ENCODE data around the gene C2orf78.

C2orf78 gene

GRCh38 chr2:73841912-73842738, 58.1 kb downstream of the C2orf78 start:
- DNase-seq: peak; percentile 88

- peak; percentile 88 for DNase-seq
These were observed 58.7 kb downstream of the C2orf78 start for GRCh38 chr2:73842739-73843019.

GRCh38 chr2:73844087-73844486, 60.1 kb downstream of the C2orf78 start:
- no peak for DNase-seq

- no peak for DNase-seq
These were observed 66.0 kb downstream of the C2orf78 start for GRCh38 chr2:73850009-73850408.

GRCh38 chr2:73851274-73851673, 67.3 kb downstream of the C2orf78 start:
- DNase-seq: peak; percentile 60

- DNase-seq: no peak
These were observed 68.0 kb downstream of the C2orf78 start for GRCh38 chr2:73852020-73852419.

GRCh38 chr2:73855526-73855925, 71.5 kb downstream of the C2orf78 start:
- no peak for DNase-seq

GRCh38 chr2:73856214-73856613, 72.2 kb downstream of the C2orf78 start:
- DNase-seq: no peak

GRCh38 chr2:73859721-73860586, 76.0 kb downstream of the C2orf78 start:
- peak; percentile 47 for DNase-seq

GRCh38 chr2:73862987-73863386, 79.0 kb downstream of the C2orf78 start:
- no peak for DNase-seq

Measured in DMS53 (cell line).